ENCODE results near the gene CNOT4.

GRCh38 chr7:135335628-135336139 is 174.2 kb downstream of the CNOT4 start:
- TF ChIP-seq CTBP1 (IDR thresholded peaks at IDR 0.05; ENCODE audit: borderline replicate concordance), result no peak
- no peak for TF ChIP-seq FOXA1 (IDR thresholded peaks at IDR 0.05)
- no peak for TF ChIP-seq SUZ12 (IDR thresholded peaks at IDR 0.05)
- TF ChIP-seq TARDBP (IDR thresholded peaks at IDR 0.05), result no peak
- no peak for TF ChIP-seq SP1 (IDR thresholded peaks at IDR 0.05)
- no peak for TF ChIP-seq FOXM1 (IDR thresholded peaks at IDR 0.05; ENCODE audit: borderline replicate concordance)
- TF ChIP-seq PKNOX1 (IDR thresholded peaks at IDR 0.05), result peak; percentile 38; the same call in 1 of the 2 replicates
- TF ChIP-seq ARNT (IDR thresholded peaks at IDR 0.05), result no peak
- no peak for TF ChIP-seq ZNF384 (IDR thresholded peaks at IDR 0.05)
- no peak for TF ChIP-seq HDGF (IDR thresholded peaks at IDR 0.05; ENCODE audit: borderline replicate concordance)
- TF ChIP-seq BHLHE40 (IDR thresholded peaks at IDR 0.05; ENCODE audit: borderline replicate concordance), result no peak
- no peak for TF ChIP-seq FOXK2 (IDR thresholded peaks at IDR 0.05)
